CD14-positive monocyte (primary cell): ENCODE data around the gene SHROOM2. TPM values are rescaled to one million over a fixed set of nuclear protein-coding genes. Genes with fewer than 3 reads are reported as not detected.

Source experiments
- DNase-seq, 3 donors: peaks; one replicate each; pipeline ENCODE4 v3.0.0-alpha.2; 2011 to 2022
- H2AFZ ChIP-seq: 2 replicates; pipeline ENCODE4 v1.6.0; 2012; ENCODE audit warnings: mild to moderate bottlenecking, low read depth, low read length, inconsistent platforms; ENCODE audit not compliant: insufficient read depth, poor library complexity, severe bottlenecking
- H3K27ac ChIP-seq, 2 donors: 1 replicate in 1 of 2; 2 replicates in 1 of 2; pipeline ENCODE4 v1.5.1; 2012 to 2013; ENCODE audit warnings: low read length in 2 of 2, control low read depth in 1 of 2, inconsistent platforms in 1 of 2, low read depth in 1 of 2, mild to moderate bottlenecking in 1 of 2
- H3K27me3 ChIP-seq, 2 donors: one replicate each; pipeline versions ENCODE4 v1.6.0 to v1.6.1; 2011 to 2013; ENCODE audit warnings: low read length in 2 of 2; ENCODE audit not compliant: control insufficient read depth in 2 of 2, insufficient read depth in 2 of 2
- H3K36me3 ChIP-seq, 2 donors: replicated peaks in 1 of 2; 1 replicate in 1 of 2; 2 replicates in 1 of 2; pipeline versions ENCODE4 v1.5.1 to v1.6.1; 2012 to 2013; ENCODE audit warnings: low read length in 2 of 2, control low read depth in 1 of 2, inconsistent platforms in 1 of 2, mild to moderate bottlenecking in 1 of 2; ENCODE audit not compliant: insufficient read depth in 2 of 2, control insufficient read depth in 1 of 2
- H3K4me1 ChIP-seq, 2 donors: 1 replicate in 1 of 2; 2 replicates in 1 of 2; pipeline versions ENCODE4 v1.5.1 to v1.6.1; 2012 to 2013; ENCODE audit warnings: low read length in 2 of 2, control low read depth in 1 of 2, inconsistent platforms in 1 of 2, mild to moderate bottlenecking in 1 of 2, moderate library complexity in 1 of 2; ENCODE audit not compliant: insufficient read depth in 2 of 2, control insufficient read depth in 1 of 2
- H3K4me2 ChIP-seq: replicated peaks from 2 replicates; pipeline ENCODE3; 2012; ENCODE audit warnings: low read length, moderate library complexity, mild to moderate bottlenecking; ENCODE audit not compliant: poor library complexity, severe bottlenecking; ENCODE audit errors: extremely low read depth
- H3K4me3 ChIP-seq, 3 experiments: fragments of 200-600 bp in 1 of 3; sonication (generic) in 1 of 3; replicated peaks in 1 of 3; 1 replicate in 2 of 3; 2 replicates in 1 of 3; pipeline ENCODE4 v1.5.1; 2011 to 2013; ENCODE audit warnings: low read length in 3 of 3, mild to moderate bottlenecking in 3 of 3, control low read depth in 2 of 3, low read depth in 2 of 3, inconsistent platforms in 1 of 3, moderate library complexity in 1 of 3
- H3K79me2 ChIP-seq: 2 replicates; pipeline ENCODE4 v1.6.0; 2012; ENCODE audit warnings: mild to moderate bottlenecking, control low read depth, inconsistent platforms, low read length, moderate library complexity; ENCODE audit not compliant: insufficient read depth
- H3K9ac ChIP-seq: 2 replicates; pipeline ENCODE4 v1.6.0; 2017; ENCODE audit warnings: low read length, mild to moderate bottlenecking; ENCODE audit not compliant: insufficient read depth, poor library complexity, severe bottlenecking
- H3K9me3 ChIP-seq, 2 donors: replicated peaks in 1 of 2; 1 replicate in 1 of 2; 2 replicates in 1 of 2; pipeline versions ENCODE4 v1.5.1 to v1.6.1; 2012 to 2013; ENCODE audit warnings: low read length in 2 of 2, control low read depth in 1 of 2; ENCODE audit not compliant: control insufficient read depth in 1 of 2, insufficient read depth in 1 of 2
- H4K20me1 ChIP-seq: 2 replicates; pipeline ENCODE4 v1.6.0; 2012; ENCODE audit warnings: mild to moderate bottlenecking, low read length, control low read depth, moderate library complexity; ENCODE audit not compliant: insufficient read depth
- H3K27ac Mint-ChIP-seq, 7 donors: one replicate each; pipeline ENCODE4 v1.8.0; 2020; ENCODE audit warnings: mild to moderate bottlenecking in 7 of 7, mixed read lengths in 7 of 7, moderate library complexity in 6 of 7, inconsistent platforms in 2 of 7
- H3K27me3 Mint-ChIP-seq, 3 donors: one replicate each; pipeline ENCODE4 v1.8.0; 2021 to 2022; ENCODE audit warnings: low read depth in 3 of 3, mild to moderate bottlenecking in 3 of 3, mixed read lengths in 3 of 3, moderate library complexity in 3 of 3, inconsistent platforms in 1 of 3
- H3K36me3 Mint-ChIP-seq, 2 donors: one replicate each; pipeline ENCODE4 v1.8.0; 2020; ENCODE audit warnings: mixed read lengths in 2 of 2, inconsistent platforms in 1 of 2, mild to moderate bottlenecking in 1 of 2
- H3K4me1 Mint-ChIP-seq: one replicate; pipeline ENCODE4 v1.8.0; 2020; ENCODE audit warnings: mild to moderate bottlenecking, mixed read lengths
- H3K4me3 Mint-ChIP-seq, 2 donors: one replicate each; pipeline ENCODE4 v1.8.0; 2020; ENCODE audit warnings: mild to moderate bottlenecking in 2 of 2, mixed read lengths in 2 of 2, moderate library complexity in 1 of 2
- H3K9me3 Mint-ChIP-seq, 7 donors: one replicate each; pipeline ENCODE4 v1.8.0; 2020 to 2022; ENCODE audit warnings: mixed read lengths in 7 of 7, mild to moderate bottlenecking in 6 of 7, moderate library complexity in 6 of 7, inconsistent platforms in 2 of 7
- WGBS: methylation state at CpG from one replicate; pipeline ENCODE4 v1.1.5; 2013; ENCODE audit warnings: missing lambda C conversion rate; ENCODE audit not compliant: insufficient coverage; 5-methylcytosine and 5-hydroxymethylcytosine counted together
- intact Hi-C, 2 donors: fragments of 100-400 bp; cut with micrococcal nuclease; formaldehyde crosslinking; loops; one replicate each; pipeline versions ENCODE4 v1.15.0 to v1.15.1; 2023
- polyA plus RNA-seq, 3 donors: library from polyadenylated mRNA; depleted of rRNA in 1 of 3; unstranded in 2 of 3; stranded (reverse) in 1 of 3; fragments of 300-500 nt in 2 of 3; fragments of >200 nt in 1 of 3; fragmentation: Illumina TruSeq in 2 of 3; gene quantifications; 1 replicate in 2 of 3; 2 replicates in 1 of 3; pipeline ENCODE4 v1.2.3, GENCODE V29; 2012 to 2021
- TF ChIP-seq, protein P1 (sequence below): fragments of 200-600 bp; IDR thresholded peaks from one replicate; pipeline ENCODE4 v1.8.0; 2022; ENCODE audit warnings: antibody characterized with exemption, mild to moderate bottlenecking

The SHROOM2 gene
- polyA plus RNA-seq, 3 donors, result not detected

- Histone ChIP-seq H3K36me3 (no peaks in the 10 kb centered on the region), H3K4me2 (no peak overlapping the region), H3K27ac (no peak overlapping the region), H3K4me3 (no peak overlapping the region), H3K9me3 (no peaks in the 10 kb centered on the region), H2AFZ (no peak overlapping the region), H3K4me1 (peaks cover 0 to 1% of the 10 kb centered on the region in 2 donors), H4K20me1 (no peaks in the 10 kb centered on the region), H3K9ac (no peak overlapping the region), H3K79me2 (no peaks in the 10 kb centered on the region), H3K27me3 (no peaks in the 10 kb centered on the region)
- no peak for DNase-seq
- TF ChIP-seq, protein P1, sequence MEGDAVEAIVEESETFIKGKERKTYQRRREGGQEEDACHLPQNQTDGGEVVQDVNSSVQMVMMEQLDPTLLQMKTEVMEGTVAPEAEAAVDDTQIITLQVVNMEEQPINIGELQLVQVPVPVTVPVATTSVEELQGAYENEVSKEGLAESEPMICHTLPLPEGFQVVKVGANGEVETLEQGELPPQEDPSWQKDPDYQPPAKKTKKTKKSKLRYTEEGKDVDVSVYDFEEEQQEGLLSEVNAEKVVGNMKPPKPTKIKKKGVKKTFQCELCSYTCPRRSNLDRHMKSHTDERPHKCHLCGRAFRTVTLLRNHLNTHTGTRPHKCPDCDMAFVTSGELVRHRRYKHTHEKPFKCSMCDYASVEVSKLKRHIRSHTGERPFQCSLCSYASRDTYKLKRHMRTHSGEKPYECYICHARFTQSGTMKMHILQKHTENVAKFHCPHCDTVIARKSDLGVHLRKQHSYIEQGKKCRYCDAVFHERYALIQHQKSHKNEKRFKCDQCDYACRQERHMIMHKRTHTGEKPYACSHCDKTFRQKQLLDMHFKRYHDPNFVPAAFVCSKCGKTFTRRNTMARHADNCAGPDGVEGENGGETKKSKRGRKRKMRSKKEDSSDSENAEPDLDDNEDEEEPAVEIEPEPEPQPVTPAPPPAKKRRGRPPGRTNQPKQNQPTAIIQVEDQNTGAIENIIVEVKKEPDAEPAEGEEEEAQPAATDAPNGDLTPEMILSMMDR, result no peak
- intact Hi-C loops, result no loop called here
- H3K27me3 Mint-ChIP-seq, result peaks cover 2 to 21% (median 3%) of the 10 kb centered on the region in 3 donors
- no CpG with 5 or more reads among the region's 3 CpGs for WGBS
- H3K36me3 Mint-ChIP-seq, result no peaks in the 10 kb centered on the region
- H3K4me1 Mint-ChIP-seq, result peaks cover 3% of the 10 kb centered on the region
- no peak overlapping the region for H3K27ac Mint-ChIP-seq
- no peak overlapping the region for H3K4me3 Mint-ChIP-seq
- peaks cover 0 to 5% (median 2%) of the 10 kb centered on the region in 7 donors for H3K9me3 Mint-ChIP-seq
These were observed 149.2 kb downstream of the SHROOM2 start for GRCh38 chrX:9935436-9935835.

DNA sequence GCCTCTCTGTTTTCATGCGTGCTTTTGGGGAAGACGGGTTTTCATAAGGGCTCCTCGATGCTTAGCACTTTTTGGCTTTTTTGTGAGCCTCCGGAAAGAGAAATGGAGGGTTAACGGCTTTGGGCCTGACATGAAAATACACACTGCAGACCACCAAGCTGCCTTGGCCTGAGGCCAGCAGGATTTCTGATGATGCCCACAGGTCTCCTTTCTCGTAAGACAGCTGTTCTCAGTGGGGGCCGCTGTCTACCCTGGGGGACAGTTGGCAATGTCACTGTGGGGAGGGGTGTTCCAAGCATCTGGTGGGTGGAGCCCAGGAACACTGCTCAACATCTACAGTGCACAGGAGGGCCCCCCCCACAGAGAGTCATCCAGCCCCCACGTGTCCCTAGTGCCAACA, 151.5 kb downstream of the SHROOM2 start:
- no peak overlapping the region for H3K9ac ChIP-seq
- Mint-ChIP-seq H3K9me3 (peaks cover 0 to 7% (median 0%) of the 10 kb centered on the region in 7 donors), H3K36me3 (no peaks in the 10 kb centered on the region), H3K4me3 (no peak overlapping the region), H3K27me3 (peaks cover 5 to 19% (median 17%) of the 10 kb centered on the region in 3 donors), H3K4me1 (peaks cover 9% of the 10 kb centered on the region), H3K27ac (no peak overlapping the region)
- H3K79me2 ChIP-seq, result no peaks in the 10 kb centered on the region
- H3K4me2 ChIP-seq, result no peak overlapping the region
- H2AFZ ChIP-seq, result no peak overlapping the region
- H3K27me3 ChIP-seq, result no peaks in the 10 kb centered on the region
- no peaks in the 10 kb centered on the region for H3K9me3 ChIP-seq
- no peaks in the 10 kb centered on the region for H4K20me1 ChIP-seq
- intact Hi-C loops, result no loop called here
- WGBS, result 87% methylated on average over 3 of the region's 8 CpGs
- no peaks in the 10 kb centered on the region for H3K36me3 ChIP-seq
- TF ChIP-seq, protein P1, result no peak
- H3K4me1 ChIP-seq, result peaks cover 3 to 8% of the 10 kb centered on the region in 2 donors
- no peak overlapping the region for H3K4me3 ChIP-seq
- DNase-seq, result no peak
- H3K27ac ChIP-seq, result no peak overlapping the region
